IPS-18c (cell line): Measurements from ENCODE around the gene SMG9.
"Not testable (repeated sequence)": the region's sequence is repeated elsewhere in the genome, so short reads cannot be mapped to it uniquely, and the experiment has no call there.

Experiments used
- H3K4me3 ChIP-seq: 2 replicates; pipeline ENCODE4 v1.7.0; 2013; ENCODE audit warnings: low read depth, mild to moderate bottlenecking, low read length, moderate library complexity; ENCODE audit not compliant: insufficient read depth
- H3K9me3 ChIP-seq: one replicate; pipeline ENCODE4 v1.6.1; 2013; ENCODE audit warnings: mild to moderate bottlenecking, low read length, moderate library complexity; ENCODE audit not compliant: control insufficient read depth, insufficient read depth

SMG9 gene

DNA sequence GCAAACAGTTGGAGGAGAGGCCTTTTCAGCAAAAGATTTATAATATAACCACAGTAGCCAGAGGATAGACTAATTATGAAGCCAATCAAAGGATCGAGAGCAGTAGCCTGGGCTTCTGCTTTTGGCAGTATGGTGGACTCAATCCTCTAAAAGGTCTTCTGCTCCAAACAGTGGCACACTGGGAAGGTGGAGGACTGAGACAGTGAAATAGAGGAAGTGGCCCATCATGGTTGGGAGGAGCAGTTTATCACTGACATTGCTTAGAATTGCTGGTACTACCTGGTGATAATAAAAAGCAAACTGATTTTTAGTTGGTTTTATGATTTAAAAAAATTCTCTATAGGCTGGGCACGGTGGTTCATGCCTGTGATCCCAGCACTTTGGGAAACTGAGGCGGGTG lies 63.9 kb downstream of the SMG9 start:
- H3K4me3 ChIP-seq, result no peak overlapping the region
- no peaks in the 10 kb centered on the region for H3K9me3 ChIP-seq

- Histone ChIP-seq H3K4me3 (no peak overlapping the region), H3K9me3 (no peaks in the 10 kb centered on the region)
These were observed 64.3 kb downstream of the SMG9 start for GRCh38 chr19:43690444-43690843.

DNA sequence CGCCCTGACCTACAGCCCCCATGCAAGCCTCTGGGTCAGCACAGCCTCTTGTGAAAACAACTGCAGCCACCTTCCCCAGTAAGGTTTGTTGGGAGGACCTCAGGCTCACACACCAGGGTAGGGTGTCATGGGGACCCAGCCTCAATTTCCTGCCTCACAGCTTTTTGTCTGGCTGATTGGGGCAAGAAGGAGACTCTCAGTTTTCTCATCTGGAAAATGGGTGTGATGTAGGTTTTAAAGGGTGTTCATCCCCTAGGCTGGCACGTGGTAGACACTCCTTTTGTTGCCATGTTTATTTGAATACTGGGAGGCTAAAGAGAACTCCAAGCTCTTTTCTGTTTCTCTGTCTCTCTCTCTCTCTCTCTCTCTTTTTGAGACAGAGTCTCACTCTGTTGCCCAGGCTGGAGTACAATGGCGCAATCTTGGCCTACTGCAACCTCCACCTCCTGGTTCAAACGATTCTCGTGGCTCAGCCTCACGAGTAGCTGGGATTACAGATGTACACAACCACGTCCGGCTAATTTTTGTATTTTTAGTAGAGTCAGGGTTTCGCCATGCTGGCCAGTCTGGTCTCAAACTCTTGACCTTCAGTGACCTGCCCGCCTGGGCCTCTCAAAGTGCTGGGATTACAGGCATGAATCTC lies 66.6 kb downstream of the SMG9 start:
- no peak overlapping the region for H3K4me3 ChIP-seq

GRCh38 chr19:43687660-43687997 lies 67.1 kb downstream of the SMG9 start:
- no peaks in the 10 kb centered on the region for H3K9me3 ChIP-seq
- H3K4me3 ChIP-seq, result no peak overlapping the region

More for the DNA sequence above, 66.6 kb downstream of the SMG9 start:
- no peaks in the 10 kb centered on the region for H3K9me3 ChIP-seq

GRCh38 chr19:43684326-43684725 lies 70.4 kb downstream of the SMG9 start:
- Histone ChIP-seq H3K9me3 (no peaks in the 10 kb centered on the region), H3K4me3 (no peak overlapping the region)

- no peak overlapping the region for H3K4me3 ChIP-seq
- H3K9me3 ChIP-seq, result no peaks in the 10 kb centered on the region
These were observed 70.9 kb downstream of the SMG9 start for GRCh38 chr19:43683905-43684304.

- Histone ChIP-seq H3K9me3 (no peaks in the 10 kb centered on the region), H3K4me3 (no peak overlapping the region)
These were observed 71.7 kb downstream of the SMG9 start for GRCh38 chr19:43682824-43683661.

- H3K4me3 ChIP-seq, H3K9me3 ChIP-seq: not testable (repeated sequence)
These were observed 72.5 kb downstream of the SMG9 start for GRCh38 chr19:43682269-43682668.

GRCh38 chr19:43681821-43682220 lies 72.9 kb downstream of the SMG9 start:
- Histone ChIP-seq H3K4me3 (no peak overlapping the region), H3K9me3 (no peaks in the 10 kb centered on the region)

DNA sequence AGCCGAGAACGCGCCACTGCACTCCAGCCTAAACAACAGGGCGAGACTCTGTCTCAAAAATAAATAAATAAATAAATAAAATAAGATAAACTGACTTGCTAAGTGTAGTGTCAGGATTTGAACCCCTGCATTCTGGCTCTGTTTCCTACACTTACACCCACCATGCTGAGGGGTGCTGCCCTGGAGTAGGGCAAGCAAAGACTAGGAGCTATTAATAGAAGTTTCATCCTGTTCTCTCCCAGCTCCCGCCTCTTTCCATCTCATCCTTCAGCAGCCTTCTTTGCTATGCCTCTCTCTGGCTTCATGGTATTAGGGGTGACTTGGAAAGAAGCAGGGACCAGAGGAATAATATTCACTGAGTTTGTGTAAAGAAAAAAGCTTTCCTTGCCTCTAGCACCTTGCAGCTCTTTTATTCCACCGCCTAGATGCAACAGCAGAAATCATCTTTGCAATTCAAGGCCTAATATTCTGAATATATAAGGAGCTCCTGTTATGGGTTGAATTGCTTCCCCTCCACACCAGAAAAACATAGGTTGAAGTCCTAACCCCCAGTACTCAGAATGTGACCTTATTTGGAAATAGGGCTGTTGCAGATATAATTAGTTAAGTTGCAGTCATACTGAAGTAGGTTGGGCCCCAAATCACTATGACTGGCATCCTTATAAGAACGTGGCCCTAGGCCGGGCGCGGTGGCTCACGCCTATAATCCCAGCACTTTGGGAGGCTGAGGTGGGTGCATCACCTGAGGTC lies 76.1 kb downstream of the SMG9 start:
- Histone ChIP-seq H3K4me3 (no peak overlapping the region), H3K9me3 (no peaks in the 10 kb centered on the region)
